ENCODE data around the gene CDC27. TPM values are rescaled to one million over a fixed set of nuclear protein-coding genes. Genes with fewer than 3 reads are reported as not detected.
"Not testable (repeated sequence)": the region's sequence is repeated elsewhere in the genome, so short reads cannot be mapped to it uniquely, and the experiment has no call there.

The CDC27 gene
- total RNA-seq, 4 donors from 2014 or later, result 48.2 to 51.1 (median 49.1) TPM

GRCh38 chr17:47120521-47121095 lies 68.5 kb downstream of the CDC27 start:
- Histone ChIP-seq H3K27me3 (no peaks in the 10 kb centered on the region), H3K4me3 (no peak overlapping the region), H3K27ac (replicated peaks in 1 of 4) (no peak overlapping the region), H3K36me3 (peaks cover 6 to 72% (median 47%) of the 10 kb centered on the region in 4 donors), H3K9me3 (no peaks in the 10 kb centered on the region), H3K4me1 (no peaks in the 10 kb centered on the region)
- TF ChIP-seq CTCF (IDR thresholded peaks at IDR 0.05) (no peak), POLR2A (IDR thresholded peaks at IDR 0.05; ENCODE audit: low read depth) (no peak), EP300 (IDR thresholded peaks at IDR 0.05) (no peak), POLR2AphosphoS5 (IDR thresholded peaks at IDR 0.05) (no peak)
- WGBS, result 91% methylated on average over 5 of the region's 5 CpGs
- no peak for DNase-seq (ENCODE audit: extremely low spot score)
- intact Hi-C loops (cut with DNase I), result no loop called here

- Histone ChIP-seq H3K36me3 (peaks cover 6 to 65% (median 41%) of the 10 kb centered on the region in 4 donors), H3K4me1 (no peaks in the 10 kb centered on the region), H3K27ac (replicated peaks in 1 of 4) (no peak overlapping the region), H3K9me3 (no peaks in the 10 kb centered on the region), H3K27me3 (no peaks in the 10 kb centered on the region), H3K4me3 (no peak overlapping the region)
- DNase-seq (ENCODE audit: extremely low spot score), result no peak
- no peak for TF ChIP-seq POLR2AphosphoS5 (IDR thresholded peaks at IDR 0.05)
- TF ChIP-seq EP300 (IDR thresholded peaks at IDR 0.05), result no peak
- TF ChIP-seq CTCF (IDR thresholded peaks at IDR 0.05), result no peak
- TF ChIP-seq POLR2A (IDR thresholded peaks at IDR 0.05; ENCODE audit: low read depth), result no peak
- 76% methylated on average over 2 of the region's 2 CpGs for WGBS
- intact Hi-C loops (cut with DNase I), result no loop called here
Measured at GRCh38 chr17:47119746-47120520, 69.2 kb downstream of the CDC27 start.

GRCh38 chr17:47117386-47117785 lies 71.7 kb downstream of the CDC27 start:
- TF ChIP-seq POLR2AphosphoS5 (IDR thresholded peaks at IDR 0.05) (no peak), POLR2A (IDR thresholded peaks at IDR 0.05; ENCODE audit: low read depth) (no peak)
- H3K4me1 ChIP-seq, result no peaks in the 10 kb centered on the region
- DNase-seq (ENCODE audit: extremely low spot score), result no peak
- WGBS, result 82% methylated on average over 3 of the region's 3 CpGs
- no peak overlapping the region for H3K4me3 ChIP-seq
- H3K36me3 ChIP-seq, result peaks cover 0 to 41% (median 26%) of the 10 kb centered on the region in 4 donors
- H3K9me3 ChIP-seq, result no peaks in the 10 kb centered on the region
- intact Hi-C loops (cut with DNase I), result no loop called here
- H3K27me3 ChIP-seq, result no peaks in the 10 kb centered on the region
- no peak overlapping the region for H3K27ac ChIP-seq (replicated peaks in 1 of 4)

GRCh38 chr17:47106130-47106529 lies 83.0 kb downstream of the CDC27 start:
- H3K27ac ChIP-seq (replicated peaks in 1 of 4), result no peak overlapping the region
- H3K9me3 ChIP-seq, result no peaks in the 10 kb centered on the region
- WGBS, result 93% methylated on average over 7 of the region's 7 CpGs
- no peaks in the 10 kb centered on the region for H3K4me1 ChIP-seq
- H3K4me3 ChIP-seq, result no peak overlapping the region
- TF ChIP-seq EP300 (IDR thresholded peaks at IDR 0.05) (no peak), POLR2AphosphoS5 (IDR thresholded peaks at IDR 0.05) (no peak), POLR2A (IDR thresholded peaks at IDR 0.05; ENCODE audit: low read depth) (no peak), CTCF (IDR thresholded peaks at IDR 0.05) (no peak)
- intact Hi-C loops (cut with DNase I), result no loop called here
- H3K36me3 ChIP-seq, result no peaks in the 10 kb centered on the region
- peaks cover 0 to 9% (median 0%) of the 10 kb centered on the region in 4 donors for H3K27me3 ChIP-seq
- DNase-seq (ENCODE audit: extremely low spot score), result no peak

GRCh38 chr17:47105246-47105645 lies 83.8 kb downstream of the CDC27 start:
- H3K4me3 ChIP-seq; H3K4me1 ChIP-seq; H3K36me3 ChIP-seq; H3K27me3 ChIP-seq; H3K27ac ChIP-seq (replicated peaks in 1 of 4); DNase-seq (ENCODE audit: extremely low spot score); intact Hi-C loops (cut with DNase I); H3K9me3 ChIP-seq: not testable (repeated sequence)
- WGBS, result 35% methylated on average over 1 of the region's 1 CpG
